GM21717 (cell line): Measurements from ENCODE around the gene CEP112.

ENCODE experiments used
- ATAC-seq: cut with Tn5 transposase; IDR thresholded peaks from one replicate; pipeline ENCODE4 v1.9.1; 2021; ENCODE audit warnings: mild to moderate bottlenecking, moderate library complexity; ENCODE audit not compliant: unreplicated experiment

The CEP112 gene

DNA sequence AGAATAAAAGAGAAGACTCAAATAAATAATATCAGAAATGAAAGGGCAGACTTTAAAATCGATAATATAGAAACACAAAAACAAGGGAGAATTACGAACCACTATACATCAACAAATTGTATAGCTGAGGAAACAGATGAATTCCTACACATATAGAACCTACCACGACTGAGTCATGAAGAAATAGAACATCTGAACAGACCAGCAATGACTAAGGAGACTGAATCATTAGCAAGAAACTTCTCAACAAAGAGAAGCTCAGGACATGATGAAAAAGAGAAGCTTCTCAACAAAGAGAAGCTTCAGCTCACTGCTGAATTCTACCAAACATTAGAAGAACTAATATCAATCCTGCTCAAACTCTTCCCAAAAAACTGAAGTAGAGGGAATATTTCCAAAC is 255.9 kb downstream of the CEP112 start:
- ATAC-seq: no peak

DNA sequence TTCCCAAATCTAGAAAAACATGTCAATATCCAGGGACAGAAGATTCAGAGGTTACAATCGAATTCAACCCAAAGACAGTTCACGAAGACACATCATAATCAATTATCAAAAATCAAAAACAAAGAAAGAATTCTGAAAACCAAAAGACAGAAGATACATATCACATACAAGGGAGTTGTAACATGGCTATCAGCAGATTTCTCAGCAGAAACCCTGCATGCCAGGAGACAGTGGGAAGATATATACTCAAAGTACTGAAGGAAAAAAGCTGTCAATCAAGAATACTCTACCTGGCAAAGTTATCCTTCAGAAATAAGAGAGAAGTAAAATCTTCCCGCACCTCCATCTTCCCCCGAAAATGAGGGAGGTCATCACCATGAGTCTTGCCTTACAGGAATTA is 258.6 kb downstream of the CEP112 start:
- no peak for ATAC-seq

DNA sequence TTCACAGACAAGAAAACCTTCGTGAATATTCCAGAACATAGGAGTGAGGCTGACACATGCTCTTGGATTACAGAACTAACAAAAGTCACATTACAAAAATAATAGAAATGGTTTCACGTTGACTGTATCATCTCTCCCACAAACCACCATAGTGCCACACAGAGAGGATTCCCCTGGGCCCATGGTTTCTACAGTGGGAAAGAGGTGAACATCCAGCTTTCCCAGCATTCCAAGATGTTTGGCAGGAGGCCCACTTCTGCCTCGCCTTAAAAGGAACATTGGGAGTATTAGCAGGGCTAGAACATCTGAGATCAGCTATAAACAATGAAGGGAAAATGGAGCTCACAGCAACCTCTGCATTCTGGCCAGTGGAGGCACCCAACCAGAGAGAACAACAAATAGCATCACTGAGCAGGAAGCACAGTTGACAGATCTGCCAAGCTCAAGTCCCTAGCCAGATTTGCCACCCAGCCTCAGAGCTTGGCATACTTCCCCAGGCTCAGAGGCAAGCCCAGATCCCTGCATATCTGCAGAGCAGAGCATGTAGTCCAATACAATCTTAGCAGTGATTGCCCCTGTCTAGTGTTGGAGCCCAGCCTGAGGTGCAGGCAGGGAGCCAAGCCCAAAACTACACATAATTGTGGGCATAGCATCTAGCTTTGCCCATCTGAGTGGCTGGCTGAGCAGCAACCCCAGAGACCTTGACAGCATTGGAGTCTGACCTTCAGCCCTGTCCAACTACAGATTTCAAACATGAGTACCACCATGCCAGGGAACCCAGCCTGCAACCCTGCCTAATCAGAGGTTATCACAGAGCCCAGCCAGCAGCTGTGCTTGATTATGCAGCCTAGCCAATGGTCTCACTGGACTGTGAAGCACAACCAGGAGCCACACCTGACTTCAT is 260.4 kb downstream of the CEP112 start:
- no peak for ATAC-seq

DNA sequence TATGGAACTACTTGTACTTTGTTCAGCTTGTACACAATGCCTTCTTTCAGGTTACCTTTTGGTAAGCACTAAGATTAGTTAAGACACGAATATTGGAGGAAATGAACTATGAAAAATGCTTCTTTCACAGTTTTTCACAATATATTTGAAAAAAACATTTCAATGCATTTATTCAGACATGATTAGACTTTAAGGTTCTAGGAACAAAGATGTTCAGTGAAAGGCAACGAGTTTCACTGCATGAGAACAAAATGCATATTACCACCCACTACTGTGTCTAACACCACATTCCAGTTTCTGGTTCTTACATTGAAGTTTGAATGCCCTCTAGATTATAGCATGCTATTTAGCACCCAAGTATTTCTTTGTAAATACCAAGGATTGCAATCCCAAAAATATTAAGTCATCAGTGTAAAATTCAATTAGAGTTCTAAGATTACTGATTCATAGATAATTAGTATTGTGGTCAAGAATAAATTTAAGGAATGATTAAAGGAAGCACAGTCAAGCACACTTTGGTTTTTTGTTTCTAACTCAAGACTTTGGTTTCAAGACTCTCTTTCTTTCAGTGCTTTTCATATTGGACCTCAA is 261.7 kb downstream of the CEP112 start:
- ATAC-seq: no peak

DNA sequence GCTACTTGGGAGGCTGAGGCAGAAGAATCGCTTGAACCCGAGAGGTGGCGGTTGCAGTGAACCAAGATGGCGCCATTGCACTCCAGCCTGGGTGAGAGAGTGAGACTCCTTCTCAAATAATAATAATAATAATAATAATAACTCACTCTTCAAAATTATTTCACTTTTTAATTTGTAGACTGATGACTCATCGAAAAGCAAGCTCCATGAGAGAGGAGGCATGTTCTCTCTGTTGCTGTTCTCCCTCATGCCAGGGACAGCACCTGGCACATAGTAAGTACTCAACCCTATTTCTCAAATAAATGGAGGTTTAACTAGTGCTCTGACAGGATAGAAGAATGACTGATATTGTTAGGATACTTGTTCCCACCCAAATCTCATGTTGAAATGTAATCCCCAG is 265.3 kb downstream of the CEP112 start:
- no peak for ATAC-seq

DNA sequence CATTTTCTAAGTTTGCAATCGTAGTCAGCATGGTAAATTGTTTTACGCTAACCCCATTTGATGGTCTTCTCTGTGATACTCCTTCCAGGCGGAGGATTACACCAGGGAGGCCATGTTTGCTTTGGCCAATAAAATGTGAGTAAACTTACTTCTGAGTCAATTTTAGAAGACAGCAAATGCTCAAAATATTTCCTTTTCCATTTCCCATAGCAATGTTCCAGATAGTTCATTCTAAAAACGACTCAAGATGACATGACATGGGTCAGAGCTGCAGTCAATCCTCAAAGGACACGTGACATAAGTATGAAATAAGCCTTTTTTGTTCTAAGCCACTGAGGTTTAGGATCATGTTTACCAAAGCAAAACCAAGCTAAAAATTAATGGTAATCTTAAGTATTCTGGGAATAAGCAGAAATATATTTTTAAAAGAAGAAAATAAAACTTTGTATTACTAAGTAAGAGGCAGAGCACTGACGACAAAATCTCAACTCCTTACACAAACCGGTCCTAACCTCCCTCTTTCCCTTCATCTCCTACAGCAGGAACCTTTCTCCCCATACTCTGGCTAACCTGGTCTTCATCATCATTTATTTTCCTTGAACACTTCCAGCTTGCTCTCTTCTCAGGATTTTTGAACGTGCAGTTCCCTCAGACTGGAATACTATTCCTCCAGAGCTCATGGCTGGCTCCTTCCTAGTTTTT is 266.2 kb downstream of the CEP112 start:
- no peak for ATAC-seq

DNA sequence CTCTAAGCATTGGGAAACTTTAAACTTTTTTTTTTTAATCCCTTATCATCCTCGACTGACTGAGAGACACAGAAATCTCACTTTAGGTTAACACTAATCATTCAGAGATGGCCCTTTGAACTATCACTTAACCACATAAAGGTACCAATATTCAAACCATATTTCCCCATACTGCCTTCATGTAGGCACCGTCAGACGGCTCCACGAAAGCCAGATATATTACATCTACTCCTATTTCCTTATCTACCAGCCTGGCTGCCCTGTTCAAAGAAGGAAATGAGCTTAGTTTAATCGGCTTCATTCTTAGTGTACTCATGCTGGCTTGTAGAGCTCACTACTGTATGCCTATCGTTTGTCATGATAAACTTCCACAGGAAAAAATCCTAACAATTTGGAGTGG is 270.9 kb downstream of the CEP112 start:
- ATAC-seq: no peak

DNA sequence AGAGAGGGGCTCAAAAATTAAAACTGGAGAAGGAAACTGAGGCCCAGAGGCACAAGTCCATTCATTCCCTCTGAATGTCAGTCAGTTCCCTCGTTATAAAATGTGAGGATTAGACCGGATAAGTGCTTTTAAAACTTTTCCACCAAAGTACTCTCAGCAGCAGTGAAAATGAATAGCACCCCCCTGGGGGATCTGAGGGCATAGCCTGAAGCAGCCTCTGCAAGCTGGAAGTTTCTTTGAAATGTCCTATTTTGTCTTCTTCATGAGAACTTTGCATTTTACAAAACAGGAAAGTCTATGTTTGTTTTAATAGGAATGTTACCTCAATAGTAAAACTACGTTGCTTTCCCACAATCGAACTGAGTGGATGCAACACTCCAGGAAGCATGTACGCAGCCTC is 273.0 kb downstream of the CEP112 start:
- no peak for ATAC-seq

DNA sequence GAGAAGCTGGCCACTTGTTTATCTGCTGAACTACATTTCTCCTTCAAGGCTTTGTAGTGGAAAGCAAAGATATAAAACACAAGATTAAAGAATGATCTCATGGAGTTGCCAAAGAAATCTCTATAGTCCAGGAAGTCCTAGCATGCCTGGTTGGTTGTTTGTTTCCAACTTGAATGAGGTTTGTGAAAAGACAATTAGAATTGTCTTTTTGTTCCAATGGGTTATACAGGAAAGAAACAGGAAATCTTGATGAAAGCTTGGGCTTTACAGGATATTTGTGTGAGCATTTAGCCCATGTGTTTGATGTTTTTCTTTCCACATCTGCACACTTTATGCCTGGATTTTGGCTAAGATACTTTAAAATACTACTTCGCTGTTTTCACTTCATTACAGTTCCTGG is 273.4 kb downstream of the CEP112 start:
- ATAC-seq: no peak

DNA sequence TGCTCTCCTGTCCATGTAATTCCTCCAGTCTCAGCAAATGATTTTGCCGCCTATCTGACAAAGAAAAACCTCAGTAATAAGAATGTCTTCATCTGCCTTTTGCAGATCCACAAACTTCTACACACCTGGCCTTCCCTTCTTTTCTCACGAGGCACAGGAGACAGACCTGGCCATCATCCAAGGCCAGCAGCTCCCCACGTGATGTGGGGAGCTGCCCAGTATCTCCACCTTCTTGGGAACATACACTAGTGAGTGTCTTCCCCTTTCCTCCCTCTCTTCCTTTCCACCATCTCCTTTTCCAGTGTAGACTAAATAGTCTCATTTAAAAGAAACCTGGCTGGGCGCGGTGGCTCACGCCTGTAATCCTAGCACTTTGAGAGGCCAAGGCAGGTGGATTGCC is 274.4 kb downstream of the CEP112 start:
- no peak for ATAC-seq

DNA sequence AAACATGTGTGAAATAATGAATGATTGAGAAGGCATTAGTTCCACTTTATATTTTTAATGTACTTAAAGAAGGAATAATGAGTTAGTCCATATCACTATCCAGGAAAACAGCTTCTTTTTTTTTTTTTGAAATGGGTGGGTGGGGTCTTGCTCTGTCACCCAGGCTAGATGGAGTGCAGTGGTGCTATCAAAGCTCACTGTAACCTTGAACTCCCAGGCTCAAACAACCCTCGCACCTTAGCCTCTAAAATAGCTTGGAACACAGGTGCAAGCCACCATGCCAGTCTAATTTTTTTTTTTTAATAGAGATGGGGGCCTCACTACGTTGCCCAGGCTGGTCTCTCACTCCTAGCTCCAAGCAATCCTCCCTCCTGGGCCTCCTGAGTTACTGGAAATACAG is 275.5 kb downstream of the CEP112 start:
- no peak for ATAC-seq

DNA sequence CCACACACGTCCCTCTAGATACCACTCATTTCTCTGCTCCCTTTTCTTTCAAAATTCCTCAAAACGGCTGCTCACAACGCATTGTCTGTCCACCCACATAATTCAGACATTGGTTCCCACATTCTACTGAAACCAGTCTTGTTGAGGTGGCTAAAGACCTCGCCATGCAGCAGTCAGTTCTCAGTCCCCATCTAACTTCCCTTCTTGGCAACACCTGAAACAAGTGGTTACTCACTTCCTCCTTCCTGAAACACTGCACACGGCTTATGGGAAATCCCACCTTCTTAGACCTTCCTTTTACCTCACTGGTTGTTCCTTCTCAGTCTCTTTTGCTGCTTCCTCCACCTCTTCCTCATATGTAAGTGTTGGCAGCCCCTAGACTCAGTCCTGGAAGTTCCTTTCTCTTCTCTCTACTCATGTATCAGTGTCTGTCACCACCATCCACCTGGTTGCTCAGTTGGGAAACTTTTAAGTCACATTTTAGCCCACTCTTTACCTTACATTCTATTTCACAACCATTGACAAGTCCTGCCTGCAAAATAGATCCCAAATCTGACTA is 277.1 kb downstream of the CEP112 start:
- peak; percentile 94 for ATAC-seq

DNA sequence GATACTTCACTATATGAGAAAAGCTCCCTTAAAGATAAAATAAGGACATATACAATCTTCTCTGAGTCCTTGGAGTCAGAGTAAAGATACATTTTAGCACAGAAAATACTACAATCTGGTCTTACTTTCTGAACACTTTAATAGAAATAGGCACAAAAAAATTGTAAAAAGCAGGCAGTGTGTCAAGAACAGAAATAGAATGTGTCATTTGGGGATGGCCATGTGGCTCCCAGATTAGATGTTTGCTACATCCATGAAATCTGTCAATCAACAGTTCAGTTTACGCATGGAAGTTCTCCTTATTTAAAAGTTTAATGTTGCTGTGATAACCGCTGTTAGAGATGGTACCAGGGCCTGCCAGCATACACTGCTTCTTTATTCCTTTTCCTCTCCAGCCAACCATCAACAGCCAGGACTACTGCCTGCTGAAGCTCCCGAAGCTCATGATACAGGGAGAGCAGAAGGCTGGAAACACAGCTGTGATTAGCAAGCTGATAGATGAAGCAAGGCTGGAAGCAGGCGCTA is 278.5 kb downstream of the CEP112 start:
- ATAC-seq: no peak

DNA sequence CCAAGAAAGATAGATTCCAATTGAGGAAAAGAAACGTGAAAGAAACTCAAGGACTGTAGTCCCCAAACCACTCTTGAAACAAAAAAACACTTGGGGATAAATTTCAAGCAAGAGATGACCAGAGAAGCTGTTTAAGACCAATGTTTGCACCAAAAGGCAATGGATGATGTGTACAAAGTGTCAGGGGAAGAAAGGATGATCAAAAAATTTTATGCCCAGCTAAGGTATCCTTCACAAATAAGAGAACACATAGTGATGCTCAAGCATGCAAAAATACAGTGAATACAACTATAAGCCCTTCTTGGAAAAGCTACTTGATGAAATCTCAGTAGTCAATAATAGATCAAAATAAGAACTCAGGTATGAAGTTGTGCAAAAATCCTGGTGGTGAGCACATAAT is 281.1 kb downstream of the CEP112 start:
- ATAC-seq: no peak

DNA sequence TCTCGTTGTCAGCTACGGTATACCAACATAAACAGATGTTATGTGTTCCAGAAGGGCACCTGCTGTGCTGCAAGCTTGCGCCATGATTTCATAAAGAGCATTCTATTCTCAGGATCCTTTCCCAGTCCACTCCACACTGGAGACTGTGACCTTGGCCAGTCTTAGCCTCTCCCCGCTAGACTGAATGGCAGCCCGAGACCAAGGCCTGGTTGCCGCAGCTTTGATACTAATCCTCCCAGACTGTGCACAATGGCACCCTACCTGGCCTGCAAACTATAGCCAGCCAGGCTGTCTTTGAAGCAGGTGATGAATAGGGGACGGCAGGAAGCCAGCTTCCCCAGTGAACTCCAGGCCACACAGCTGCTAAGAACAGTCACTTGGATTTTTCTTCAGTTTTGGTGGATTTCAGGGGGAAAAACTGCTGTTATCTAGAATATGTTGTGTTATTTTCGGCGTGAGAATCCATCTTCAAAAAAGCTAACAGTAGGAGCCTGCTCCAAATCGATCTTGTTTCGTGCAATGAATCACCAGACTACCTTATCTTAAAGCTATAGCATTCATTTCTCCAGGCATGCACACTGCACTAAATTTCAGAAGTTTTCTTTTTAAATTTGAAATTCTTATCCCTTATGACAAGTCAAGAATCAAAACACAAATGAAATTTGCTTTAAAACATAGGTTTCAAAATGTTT is 289.0 kb downstream of the CEP112 start:
- ATAC-seq: no peak

DNA sequence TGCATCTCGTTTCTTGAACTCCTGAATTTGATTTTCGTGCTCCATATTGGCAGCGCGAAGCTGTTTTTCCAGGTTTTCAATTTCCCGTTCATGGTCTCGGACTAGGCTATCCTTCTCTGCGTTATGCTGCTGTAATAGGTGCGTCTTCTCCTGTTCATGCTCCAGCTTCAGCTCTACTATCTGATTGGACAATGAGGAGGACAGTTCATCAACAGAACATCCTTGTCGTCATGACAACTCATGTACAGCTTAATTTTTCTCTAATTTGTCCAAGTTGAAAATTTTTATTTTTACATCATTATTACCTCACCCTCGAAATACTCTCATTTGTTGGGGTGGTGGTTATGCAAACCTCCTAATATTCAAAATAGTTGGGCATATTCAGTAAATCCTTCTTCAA is 289.8 kb downstream of the CEP112 start:
- ATAC-seq: no peak

DNA sequence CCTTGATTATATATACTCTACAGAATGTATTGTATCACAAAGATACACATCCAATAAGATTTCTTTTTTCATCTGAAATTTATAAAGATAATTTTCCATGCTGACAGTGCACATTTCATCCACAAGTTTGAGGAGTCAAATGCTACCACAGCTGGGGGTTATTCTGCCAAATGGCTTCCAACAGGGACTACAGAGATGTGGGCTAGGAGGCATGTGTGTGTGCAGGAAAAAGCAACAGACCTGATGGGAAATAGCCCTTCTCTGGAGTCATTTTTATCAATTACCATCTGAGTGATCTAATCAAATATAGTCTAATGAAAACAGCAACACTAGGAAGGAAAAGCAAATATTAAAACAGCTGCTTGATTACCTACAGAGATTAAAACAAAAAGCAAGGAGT is 290.5 kb downstream of the CEP112 start:
- no peak for ATAC-seq

DNA sequence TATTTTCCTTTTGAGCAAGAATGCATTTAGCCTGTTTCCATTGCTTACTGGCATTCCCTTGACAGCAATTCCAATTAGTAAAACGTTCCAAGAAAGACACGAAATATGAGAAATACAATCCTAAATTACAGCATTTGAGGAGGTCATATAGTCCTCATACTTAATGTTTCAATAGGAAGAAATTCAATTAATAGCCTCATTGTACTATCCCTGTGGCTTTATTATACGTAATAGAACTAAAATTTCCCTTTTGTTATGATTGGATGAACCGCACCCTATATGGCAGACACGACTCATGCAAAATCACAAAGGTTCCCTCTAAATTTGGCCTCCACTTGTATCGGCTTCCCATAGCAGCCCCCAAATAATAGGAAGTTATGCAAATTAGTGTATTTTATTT is 291.7 kb downstream of the CEP112 start:
- no peak for ATAC-seq

DNA sequence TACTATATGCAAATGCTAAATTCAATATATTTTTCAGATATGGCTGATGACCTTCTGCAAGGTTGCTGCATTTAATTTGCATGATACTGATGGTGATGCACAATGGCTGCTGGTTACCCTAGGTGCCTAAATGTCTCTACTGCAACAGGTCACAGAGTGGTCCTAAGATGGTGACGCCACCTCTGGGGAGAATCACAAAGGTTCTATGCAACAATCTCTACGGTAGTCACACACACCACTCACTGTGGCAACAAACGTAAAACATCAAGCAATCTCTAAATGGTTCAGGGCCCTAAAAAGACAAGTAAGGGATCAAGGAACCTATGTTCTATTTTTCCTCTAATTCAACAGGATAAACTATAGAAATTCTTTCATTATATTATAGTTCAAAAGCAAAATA is 293.3 kb downstream of the CEP112 start:
- no peak for ATAC-seq

DNA sequence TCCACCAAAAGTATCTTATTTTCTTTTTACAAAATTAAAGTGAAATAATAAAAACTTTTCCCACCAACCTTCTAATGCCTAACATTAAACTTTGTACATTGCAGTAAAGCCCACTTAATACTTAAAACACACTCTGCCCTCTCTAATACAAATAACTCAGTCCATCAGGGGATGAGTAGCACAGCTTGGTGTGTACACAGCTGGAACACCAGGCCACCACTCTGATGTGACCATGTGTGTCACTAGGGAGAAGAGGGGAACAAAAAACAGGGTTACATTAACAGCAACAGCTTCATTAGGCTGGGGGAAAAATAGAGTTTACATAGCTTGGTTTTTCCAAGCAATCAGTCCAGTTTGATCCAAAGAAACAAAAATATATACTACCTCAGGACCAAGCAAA is 295.0 kb downstream of the CEP112 start:
- no peak for ATAC-seq

DNA sequence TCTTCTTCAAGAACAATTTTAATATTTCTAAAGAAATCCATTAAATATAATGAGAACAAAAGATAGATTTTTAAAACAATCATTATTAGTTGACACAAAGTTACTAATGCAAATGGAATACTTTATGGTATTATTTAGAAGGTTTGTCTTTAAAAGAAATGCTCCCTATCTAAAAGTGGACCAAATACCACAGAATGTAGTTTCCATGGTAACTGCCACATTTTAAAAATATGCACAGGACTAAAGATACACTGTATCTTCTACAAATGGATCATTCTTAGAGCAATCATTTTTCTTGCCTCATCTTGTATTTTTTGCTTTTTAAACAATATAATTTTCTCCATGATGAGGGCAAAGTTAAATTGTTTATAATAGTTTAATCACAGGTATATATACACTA is 296.0 kb downstream of the CEP112 start:
- no peak for ATAC-seq
